PFSK-1 (cell line): Measurements from ENCODE around the gene TJP2.

ENCODE experiments used
- POLR2AphosphoS5 ChIP-seq: IDR thresholded peaks from 2 replicates; pipeline ENCODE4 v1.6.1; 2012; ENCODE audit warnings: low read depth, mild to moderate bottlenecking, control low read depth, low read length, moderate library complexity
- REST ChIP-seq, 2 experiments: IDR thresholded peaks; 2 replicates each; pipeline versions ENCODE4 v1.6.1 to v1.8.0; 2011 to 2012; ENCODE audit warnings: low read depth in 2 of 2, low read length in 2 of 2, control low read depth in 1 of 2, inconsistent platforms in 1 of 2, mild to moderate bottlenecking in 1 of 2, moderate library complexity in 1 of 2; ENCODE audit not compliant: insufficient read depth in 1 of 2
- SIN3A ChIP-seq: IDR thresholded peaks from 2 replicates; pipeline ENCODE4 v1.6.1; 2012; ENCODE audit warnings: mild to moderate bottlenecking, low read length, moderate library complexity, borderline replicate concordance; ENCODE audit not compliant: insufficient read depth

DNA sequence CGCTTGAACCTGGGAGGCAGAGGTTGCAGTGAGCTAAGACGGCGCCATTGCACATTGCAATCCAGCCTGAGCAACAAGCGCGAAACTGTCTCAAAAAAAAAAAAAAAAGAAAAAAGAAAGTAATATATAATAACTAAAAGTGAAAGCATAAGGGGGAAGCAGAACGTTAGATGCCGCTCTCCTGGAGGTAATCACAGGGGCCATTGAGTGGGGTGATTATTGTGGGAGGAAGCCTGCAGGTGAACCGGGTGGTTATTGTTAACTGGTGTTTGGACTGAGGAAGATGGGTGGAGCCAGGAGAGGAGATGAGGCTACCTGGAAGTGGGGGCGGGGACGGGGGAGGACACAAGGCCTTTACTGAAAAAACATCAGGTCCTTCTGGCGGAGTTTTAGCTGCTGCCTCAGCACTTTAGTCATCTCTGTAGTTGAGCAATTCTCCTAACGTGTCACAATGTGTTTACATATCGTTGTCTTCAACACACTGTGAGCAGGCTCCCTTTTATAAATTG, 5.3 kb upstream of the TJP2 start:
- TF ChIP-seq POLR2AphosphoS5 (no peak), REST (IDR thresholded peaks at IDR 0.05; ENCODE audit: insufficient read depth in 1 of 2, low read depth in 2 of 2, low read length in 2 of 2) (no peak), SIN3A (no peak)
